CD4-positive, alpha-beta T cell treated with Interleukin-17A for 1 hour (primary cell): ENCODE data around the gene CHST4.
"Not testable (repeated sequence)": the region's sequence is repeated elsewhere in the genome, so short reads cannot be mapped to it uniquely, and the experiment has no call there.

ENCODE experiments used
- DNase-seq: peaks from one replicate; pipeline ENCODE4 v3.0.0-alpha.2; 2020

CHST4 gene

DNA sequence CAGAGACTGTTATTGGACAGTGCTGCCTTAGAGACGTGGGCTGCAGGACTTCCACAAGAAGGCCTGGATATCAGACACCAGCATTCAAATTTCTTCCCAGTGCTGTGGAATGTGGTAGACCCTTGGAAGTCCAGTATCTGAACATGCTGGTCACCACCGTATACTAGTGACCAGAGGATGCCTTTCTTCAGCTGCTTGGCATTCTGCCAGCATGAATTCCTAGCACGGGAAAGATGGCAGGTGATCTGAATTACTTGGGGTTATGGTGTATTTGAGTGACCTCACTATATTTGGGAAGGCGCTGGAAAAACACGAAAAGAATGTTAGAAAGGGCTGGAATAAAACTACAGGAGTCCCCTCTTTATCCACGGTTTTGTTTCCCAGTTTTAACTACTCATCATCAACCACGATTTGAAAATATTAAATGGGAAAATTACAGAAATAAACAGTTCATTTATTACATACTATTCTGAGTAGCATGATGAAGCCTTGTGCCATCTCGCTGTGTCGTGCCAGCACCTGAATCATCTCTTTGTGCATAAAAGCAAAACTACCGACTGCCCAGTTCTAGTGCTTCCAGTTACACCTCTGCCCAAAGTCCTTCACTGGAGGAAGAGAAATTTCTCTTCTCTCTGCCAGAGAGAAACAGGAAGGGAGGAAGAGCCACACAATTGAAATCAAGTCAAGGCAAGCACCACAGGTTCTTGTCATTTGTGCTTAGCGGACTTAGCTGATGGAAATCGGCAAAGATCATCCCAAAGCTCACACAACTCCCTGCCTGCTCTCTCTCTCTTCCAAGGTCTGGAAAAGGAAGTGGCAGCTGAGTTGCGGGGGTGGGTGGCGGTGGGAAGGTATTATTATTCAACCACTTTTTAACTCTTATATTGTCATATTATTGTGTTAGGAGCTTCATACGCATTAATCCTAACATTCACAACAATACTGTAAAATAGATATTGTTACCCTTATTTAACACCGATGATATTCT, 1.4 kb upstream of the CHST4 start:
- no peak for DNase-seq

DNA sequence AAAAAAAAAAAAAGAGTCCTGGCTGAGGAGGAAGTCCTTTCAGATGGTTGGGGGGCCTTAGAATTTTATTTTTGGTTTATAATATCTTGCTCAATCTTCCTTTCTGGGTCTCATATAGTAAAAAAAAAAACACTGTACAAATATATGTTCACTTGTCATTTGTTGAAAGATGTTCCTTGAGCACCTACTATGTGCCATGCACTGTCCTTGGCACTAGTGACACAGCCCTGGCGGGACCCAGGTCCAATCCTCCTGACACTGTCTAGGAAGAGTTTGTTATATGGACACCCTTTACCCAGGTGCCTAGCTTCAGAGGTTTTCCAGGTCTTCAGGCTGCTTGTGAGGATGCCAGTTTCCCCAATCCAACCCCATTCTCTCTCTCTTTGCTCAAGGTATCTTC, 2.0 kb downstream of the CHST4 start:
- no peak for DNase-seq

DNA sequence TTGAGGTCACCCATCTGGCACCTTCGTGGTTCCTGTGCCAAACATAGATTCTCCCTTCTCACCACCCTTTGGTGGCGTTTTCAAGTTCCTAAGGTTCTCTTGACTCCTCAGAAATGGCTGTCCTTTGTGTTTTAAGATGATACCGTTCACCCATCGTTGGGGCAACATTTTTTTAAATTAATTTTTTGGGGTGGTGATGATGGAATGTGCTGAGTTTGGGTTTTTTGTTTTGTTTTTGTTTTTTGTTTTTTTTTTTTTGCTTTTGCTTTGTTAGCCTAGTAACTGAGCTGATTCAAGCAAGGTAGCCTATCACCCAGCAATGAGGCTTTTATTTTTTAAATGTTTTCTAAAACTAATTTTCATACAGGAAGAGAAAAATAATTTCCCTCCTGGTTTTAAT, 2.6 kb downstream of the CHST4 start:
- no peak for DNase-seq

DNA sequence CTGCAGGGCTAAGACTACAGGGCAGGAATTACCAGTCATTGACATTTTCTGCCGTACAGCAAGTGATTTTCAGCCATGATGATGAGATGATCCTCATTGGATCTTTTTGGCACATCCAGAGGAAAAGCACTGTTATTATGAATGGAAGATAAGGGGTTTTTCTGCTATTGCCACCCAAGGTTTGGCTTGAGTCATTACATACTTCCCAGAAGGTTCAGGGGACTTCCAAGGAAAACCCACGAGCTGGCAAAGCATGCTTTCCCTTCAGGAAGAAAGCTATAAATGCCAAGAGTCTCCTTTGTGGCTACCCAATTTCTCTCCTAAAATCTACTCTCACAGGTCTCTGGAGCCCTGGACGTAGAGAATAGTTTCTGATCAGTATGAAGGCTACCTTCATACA, 6.1 kb downstream of the CHST4 start:
- DNase-seq = no peak

DNA sequence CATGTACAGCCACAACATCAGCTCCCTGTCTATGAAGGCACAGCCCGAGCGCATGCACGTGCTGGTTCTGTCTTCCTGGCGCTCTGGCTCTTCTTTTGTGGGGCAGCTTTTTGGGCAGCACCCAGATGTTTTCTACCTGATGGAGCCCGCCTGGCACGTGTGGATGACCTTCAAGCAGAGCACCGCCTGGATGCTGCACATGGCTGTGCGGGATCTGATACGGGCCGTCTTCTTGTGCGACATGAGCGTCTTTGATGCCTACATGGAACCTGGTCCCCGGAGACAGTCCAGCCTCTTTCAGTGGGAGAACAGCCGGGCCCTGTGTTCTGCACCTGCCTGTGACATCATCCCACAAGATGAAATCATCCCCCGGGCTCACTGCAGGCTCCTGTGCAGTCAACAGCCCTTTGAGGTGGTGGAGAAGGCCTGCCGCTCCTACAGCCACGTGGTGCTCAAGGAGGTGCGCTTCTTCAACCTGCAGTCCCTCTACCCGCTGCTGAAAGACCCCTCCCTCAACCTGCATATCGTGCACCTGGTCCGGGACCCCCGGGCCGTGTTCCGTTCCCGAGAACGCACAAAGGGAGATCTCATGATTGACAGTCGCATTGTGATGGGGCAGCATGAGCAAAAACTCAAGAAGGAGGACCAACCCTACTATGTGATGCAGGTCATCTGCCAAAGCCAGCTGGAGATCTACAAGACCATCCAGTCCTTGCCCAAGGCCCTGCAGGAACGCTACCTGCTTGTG, 10.7 kb downstream of the CHST4 start:
- DNase-seq = no peak

DNA sequence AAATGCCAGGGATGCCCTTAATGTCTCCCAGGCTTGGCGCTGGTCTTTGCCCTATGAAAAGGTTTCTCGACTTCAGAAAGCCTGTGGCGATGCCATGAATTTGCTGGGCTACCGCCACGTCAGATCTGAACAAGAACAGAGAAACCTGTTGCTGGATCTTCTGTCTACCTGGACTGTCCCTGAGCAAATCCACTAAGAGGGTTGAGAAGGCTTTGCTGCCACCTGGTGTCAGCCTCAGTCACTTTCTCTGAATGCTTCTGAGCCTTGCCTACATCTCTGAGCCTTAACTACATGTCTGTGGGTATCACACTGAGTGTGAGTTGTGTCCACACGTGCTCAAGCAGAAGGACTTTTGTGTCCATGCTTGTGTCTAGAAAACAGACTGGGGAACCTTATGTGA, 11.4 kb downstream of the CHST4 start:
- peak; percentile 23 for DNase-seq

DNA sequence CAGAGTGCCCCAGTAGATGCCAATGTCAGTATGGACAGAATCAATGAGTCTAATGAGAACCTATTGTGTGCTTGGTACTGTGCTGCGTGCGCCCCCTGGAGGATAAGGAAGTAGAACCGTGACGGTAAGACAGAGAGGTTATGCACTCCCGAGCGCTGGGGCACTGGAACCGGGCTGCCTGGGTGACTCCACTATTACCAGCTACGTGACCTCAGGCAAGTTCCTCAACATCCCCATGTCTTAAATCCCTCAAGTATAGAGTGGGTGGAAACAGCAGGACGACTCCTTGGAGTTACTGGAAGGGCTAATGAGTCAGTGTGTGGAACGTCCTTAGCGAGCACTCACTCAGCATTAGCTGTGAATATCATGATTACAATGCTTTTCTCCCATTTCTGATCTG, 16.2 kb downstream of the CHST4 start:
- DNase-seq = peak; percentile 52

DNA sequence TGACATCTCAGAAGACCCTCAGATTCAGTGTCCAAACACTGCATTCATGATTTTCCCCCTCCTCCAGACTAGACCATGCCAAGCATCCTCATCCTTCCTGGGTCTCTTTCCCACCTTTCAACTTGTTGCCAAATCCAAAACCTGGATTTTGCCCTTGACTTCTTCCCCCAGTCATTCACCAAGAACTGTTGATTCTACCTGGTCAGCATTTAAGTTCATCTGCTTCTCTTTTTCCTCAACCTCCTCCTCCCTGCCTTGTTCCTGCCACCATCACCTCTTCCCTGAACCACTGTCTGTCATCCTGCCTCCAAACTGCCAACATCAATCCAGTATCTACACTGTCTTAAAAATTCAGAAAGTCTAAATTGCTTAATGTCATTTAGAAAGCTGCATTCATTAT, 20.9 kb downstream of the CHST4 start:
- DNase-seq = no peak

DNA sequence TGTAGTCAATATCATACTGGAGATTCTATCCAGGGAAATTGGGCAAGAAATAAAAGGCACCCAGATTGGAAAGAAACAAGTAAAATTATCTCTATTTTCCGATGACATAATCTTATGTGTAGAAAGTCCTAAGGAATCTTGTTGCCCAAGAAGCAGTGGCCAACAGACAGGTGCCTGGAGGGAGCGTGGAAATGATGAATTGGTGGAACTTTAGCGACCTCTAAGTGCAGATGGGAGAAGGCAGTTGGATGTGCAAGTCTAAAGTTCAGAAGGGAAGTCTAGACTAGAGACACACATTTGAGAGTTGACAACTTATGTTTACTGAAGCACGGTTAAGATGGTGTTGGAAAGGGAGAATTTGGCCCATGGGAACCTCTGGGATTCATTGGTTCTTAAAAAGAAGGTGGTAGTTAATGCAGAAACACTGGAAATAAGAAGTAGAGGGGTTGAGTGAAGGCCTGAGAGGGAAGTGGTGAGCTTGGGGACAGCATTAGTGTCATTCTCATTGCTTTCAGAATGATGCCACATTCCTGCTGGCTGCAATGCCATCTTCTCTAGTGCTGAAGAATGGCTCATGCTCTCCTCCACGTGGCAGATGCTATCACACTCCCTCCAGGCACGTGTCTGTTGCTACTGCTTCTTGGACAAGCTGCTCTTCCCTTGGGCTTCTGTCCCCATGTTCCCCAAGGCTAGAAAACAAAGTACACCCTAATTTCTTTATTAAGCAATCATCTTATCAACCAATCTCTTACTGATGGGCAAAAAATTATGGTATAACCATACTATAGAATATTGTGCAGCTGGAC, 26.7 kb downstream of the CHST4 start:
- no peak for DNase-seq

DNA sequence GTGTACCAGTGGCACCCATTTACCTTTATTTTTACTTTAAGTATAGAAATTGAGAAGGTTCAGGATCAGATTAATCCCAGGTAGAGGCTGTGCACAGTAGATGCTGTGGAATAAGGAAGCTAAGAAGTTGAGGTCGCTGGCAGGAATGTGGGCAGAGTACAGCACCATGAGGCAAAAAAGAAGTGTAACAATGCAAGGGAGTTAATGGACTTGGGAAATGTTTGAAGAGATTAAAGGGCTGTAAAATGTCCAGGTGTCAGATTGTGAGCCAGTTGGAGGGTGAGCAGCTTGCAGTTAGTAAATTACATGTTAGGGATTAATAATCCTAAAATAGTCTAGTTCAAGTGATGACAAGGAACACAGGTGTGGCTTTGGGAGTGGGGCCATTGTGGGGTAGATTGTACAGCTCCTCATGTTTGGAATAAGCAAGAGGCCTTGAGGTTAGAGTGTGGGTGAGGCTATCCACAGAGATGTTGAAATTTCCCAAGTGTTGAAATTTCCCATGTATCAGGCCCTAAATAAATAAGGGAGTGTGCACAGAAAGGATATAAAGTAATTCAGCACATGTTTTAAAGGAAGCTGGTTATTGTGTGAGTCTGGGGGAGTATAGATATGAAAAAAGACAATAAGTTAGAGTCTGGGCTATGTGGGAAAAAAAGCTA, 29.1 kb downstream of the CHST4 start:
- DNase-seq = no peak

DNA sequence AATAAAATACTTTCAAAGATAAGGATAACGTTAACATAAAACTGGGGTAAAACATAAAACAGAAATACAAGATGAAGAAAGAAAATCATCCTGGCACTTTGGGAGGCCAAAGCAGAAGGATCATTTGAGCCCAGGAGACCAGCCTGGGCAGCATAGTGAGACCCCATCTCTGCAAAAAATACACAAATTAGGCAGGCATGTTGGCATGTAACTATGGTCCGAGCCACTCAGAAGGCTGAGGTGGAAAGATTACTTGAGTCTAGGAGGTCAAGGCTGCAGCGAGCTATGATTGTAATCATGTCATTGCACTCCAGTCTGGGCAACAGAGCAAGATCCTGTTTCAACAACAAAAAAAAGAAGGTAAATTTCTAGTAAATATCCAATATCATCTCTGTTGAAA, 31.1 kb downstream of the CHST4 start:
- DNase-seq = no peak

DNA sequence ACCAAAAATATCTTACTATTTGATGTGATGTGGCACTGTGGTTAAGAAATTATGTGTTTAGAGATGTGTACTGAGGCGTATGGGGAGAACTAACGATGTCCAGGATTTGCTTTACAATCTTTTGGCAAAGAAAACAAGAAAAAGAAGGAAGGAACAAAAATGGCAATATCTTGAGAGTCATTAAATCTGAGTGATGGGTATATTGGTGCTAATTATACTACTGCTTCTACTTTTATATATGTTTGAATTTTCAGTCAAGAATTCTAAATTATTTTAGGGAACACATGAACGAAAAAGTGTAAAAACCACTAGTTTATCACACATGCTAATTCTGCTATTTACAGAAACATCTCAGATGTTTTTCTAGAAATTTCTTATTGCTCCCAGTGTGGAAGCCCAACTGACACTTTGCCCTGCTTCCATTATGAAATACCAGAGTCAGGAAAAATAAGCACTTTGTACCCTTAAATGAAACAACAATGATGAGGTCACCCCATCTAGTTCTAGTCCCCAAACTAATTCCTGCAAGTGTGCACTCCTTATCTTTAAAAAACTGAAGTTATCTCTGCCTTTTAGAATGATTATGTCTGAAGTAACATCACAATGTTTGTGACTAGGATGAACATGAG, 31.8 kb downstream of the CHST4 start:
- DNase-seq = no peak

DNA sequence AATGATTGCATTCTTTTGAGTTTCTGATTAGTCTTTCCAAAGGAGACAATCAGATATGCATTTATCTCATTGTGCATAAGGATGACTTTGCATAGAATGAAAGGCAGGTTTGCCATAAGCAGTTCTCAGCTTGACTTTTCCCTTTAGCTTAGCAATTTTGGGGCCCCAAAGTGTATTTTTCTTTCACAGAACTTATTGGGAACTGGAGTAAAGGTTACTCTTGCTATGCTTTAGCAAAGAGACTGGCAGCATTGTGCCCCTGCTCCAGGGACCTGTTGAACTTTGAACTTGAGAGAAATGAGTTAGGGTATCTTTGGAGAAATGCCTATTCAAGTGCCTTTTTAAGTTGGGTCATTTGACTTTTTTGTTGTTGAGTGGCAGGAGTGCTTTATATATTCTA, 33.6 kb downstream of the CHST4 start:
- no peak for DNase-seq

DNA sequence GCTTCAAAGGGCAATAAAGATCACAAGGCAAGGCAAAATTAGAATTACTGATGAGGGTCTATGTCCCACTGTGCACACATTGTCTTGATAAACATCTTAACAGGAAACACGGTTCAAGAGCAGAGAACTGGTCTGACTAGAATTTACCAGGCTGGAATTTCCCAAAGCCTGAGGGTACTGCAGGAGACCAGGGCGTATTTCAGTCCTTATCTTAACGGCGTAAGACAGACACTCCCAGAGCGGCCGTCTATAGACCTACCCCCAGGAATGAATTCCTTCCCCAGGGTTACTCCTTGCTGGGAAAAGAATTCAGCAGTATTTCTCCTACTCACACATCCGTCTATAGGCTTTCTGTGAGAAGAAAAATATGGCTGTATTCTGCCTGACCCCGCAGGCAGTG, 35.7 kb downstream of the CHST4 start:
- not testable (repeated sequence) for DNase-seq

DNA sequence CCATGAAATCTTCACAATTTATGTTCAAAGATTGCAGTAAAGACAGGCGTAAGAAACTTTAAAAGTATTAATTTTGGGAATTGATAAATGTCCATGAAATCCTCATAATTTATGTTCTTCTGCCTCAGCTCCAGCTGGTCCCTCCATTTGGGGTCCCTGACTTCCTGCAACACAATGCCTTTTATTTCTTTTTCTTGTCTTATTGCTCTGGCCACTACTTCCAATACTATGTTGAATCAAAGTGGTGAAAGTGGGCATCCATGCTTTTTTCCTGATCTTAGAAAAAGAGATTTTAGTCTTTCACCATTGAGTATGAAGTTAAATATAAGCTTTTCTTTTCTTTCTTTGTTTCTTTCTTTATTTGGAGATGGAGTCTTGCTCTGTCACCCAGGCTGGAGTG, 36.3 kb downstream of the CHST4 start:
- DNase-seq = no peak

DNA sequence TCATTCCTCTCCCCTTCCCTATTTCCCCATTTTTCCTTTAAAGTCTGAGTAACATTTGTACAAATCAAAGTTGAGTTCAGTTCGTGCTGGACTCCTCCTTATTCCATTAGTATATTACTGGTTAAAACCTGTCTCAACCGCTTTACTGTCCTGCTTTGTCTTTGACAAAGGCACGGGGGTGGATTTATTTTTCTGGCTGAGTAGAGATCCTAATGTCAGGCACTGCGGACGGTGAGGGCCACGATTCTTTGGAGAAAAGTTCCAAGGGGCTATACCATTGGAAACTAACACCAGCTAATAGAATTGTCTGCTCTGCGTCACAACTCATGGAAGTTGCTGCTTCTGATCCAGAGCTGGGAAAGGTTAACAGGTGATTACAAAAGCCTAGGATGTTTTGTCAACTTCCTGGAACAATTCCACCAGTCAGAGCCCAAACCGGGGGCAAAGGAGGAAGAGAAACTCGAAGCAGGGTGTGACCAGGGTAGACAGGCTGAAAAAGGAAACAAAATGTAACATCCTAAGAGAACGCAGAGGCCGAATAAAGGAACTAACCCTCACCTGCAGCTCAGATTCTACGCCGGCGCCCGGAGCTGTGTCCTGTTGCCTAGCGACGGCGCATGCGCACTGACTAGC, 38.2 kb downstream of the CHST4 start:
- DNase-seq = no peak

DNA sequence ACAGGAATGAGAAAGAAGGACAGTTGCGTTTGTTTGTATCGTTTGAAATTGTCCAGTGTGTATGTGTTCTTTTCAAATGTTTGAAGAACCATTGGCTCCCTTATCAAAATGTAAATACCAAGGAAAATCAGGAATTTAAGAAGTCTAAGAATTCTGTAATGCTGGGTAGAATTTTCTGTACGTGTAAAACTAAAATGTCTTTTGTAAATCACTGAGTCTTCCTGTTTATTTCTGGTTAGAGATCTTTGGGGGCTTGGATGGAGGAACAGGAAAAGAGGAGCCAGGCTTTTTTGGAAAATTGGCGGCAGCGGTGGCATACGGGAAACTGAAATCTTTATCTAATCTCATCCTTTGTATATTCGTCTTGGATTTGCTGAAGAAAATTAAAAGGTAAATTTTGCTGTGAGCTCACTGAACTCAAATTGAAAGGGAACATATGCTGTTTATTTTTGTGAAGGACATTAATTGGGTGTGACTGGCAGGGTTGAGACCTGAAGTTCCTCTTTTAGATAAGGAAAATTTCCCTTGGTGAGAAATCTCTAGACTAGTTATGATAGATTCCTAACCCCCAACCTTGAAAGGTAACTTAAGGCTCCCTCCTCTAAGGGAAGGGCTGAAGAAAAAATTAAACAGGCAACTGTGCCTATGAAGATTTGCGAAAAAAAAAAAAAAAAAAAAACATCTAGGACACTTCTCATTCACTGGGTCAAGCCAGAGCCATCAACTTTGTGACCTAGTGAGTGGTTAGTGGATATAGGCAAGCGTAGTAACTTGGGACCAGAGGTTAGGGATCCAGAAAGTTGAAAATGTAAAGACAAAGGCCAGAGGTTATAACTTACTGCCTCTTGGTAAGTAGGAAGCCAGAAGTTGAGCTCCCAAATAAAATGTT, 39.8 kb downstream of the CHST4 start:
- no peak for DNase-seq

DNA sequence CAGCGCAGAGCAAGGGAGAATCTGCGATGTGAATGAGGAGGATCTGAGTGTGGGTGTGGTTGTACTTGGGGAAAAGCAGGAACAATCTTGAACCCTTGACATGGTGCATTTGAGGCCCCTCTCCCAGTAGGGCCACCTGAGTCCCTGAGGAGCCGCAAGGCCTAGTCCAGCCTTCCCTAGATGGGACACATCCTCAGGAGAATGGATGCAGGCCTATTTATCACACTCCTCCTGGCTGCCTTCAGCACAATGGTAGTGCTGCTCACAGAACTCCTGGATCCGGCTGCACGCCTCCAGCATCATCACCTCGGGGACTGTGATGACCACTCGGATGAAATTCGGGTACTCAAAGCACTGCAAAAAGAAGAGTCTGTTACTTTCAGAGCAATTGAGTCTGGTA, 41.7 kb downstream of the CHST4 start:
- no peak for DNase-seq

DNA sequence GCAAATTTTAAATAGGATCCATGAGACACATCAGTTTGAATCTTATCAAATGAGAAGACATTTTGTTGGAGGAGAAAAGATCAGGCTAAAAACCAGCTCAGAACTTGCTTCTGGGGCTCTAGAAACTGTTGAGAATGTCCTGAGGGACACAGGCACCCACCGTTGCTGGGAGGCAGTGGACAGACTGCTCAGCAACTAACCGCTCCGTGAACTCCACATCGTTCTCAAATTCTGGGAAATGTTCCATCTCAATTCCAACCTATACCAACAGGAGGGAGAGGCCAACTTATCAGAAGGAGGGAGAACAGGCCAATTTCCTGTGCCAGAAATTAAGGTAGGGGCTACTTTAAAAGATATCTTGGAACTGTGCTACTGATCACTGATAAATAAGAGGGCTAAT, 42.3 kb downstream of the CHST4 start:
- DNase-seq = no peak

DNA sequence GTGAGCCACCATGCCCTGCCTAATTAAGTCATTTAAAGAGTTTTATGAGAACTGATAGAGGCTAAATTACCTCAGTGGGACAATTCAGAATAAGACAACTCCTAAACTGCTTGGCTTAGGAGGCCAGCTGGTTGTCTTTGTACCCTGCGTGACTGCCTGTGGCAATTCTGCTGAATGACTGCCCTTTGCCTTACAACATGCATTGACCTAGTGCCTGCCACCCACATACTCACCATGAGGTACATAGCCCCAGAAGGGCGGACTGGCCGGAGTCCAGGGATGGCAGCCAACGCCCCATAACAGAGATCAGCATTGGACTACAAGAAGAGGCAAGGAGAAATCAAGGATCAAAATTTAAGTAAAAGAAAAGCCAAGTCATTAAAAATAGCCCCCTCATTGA, 43.4 kb downstream of the CHST4 start:
- DNase-seq = no peak

DNA sequence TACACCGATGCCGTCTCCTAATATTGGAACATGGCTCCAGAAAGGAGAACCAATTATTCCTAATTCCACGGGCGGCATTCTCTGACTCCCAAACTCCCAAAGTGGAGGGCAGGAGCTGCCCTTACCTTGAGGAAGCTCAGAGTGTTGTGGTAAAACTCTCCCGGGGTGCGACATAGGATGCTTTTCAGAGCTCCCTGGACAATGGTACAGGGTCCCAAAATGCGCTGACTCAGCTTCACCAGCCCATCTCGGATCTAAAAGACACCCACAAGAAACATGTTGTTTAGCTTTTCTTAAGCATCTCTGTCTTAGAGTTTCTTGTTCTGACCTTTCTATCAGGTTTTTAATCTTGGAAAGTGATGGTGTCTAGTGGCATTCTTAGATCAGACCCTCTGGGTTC, 43.9 kb downstream of the CHST4 start:
- no peak for DNase-seq
